GM19397 (cell line): ENCODE results near the gene CREB5.

Experiments
- ATAC-seq: cut with Tn5 transposase; IDR thresholded peaks from one replicate; pipeline ENCODE4 v1.9.1; 2021; ENCODE audit warnings: mild to moderate bottlenecking, moderate library complexity; ENCODE audit not compliant: unreplicated experiment

Gene CREB5

GRCh38 chr7:28405662-28406061 is 6.7 kb upstream of the CREB5 start:
- no peak for ATAC-seq

DNA sequence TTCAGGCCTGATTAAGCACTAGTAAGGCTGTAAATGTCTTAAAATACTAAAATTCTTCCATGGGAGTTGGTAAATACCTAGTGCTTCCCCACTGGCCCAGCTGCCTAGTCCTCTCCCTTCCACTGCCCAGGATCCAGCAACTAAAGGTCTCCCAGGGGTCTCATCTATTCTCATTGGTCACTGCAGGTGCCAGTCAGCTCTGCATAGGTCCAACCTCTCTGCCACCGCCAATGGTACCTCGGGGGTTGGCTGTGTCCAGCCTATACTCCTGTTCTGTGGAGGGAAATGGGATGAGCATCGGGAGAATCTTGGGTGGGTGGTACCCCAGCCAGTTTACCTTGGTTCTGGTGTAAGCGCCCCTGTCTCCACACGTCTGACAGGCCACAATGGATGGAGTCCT is 6.1 kb upstream of the CREB5 start:
- ATAC-seq, result no peak

GRCh38 chr7:28407651-28408050 is 4.7 kb upstream of the CREB5 start:
- no peak for ATAC-seq

DNA sequence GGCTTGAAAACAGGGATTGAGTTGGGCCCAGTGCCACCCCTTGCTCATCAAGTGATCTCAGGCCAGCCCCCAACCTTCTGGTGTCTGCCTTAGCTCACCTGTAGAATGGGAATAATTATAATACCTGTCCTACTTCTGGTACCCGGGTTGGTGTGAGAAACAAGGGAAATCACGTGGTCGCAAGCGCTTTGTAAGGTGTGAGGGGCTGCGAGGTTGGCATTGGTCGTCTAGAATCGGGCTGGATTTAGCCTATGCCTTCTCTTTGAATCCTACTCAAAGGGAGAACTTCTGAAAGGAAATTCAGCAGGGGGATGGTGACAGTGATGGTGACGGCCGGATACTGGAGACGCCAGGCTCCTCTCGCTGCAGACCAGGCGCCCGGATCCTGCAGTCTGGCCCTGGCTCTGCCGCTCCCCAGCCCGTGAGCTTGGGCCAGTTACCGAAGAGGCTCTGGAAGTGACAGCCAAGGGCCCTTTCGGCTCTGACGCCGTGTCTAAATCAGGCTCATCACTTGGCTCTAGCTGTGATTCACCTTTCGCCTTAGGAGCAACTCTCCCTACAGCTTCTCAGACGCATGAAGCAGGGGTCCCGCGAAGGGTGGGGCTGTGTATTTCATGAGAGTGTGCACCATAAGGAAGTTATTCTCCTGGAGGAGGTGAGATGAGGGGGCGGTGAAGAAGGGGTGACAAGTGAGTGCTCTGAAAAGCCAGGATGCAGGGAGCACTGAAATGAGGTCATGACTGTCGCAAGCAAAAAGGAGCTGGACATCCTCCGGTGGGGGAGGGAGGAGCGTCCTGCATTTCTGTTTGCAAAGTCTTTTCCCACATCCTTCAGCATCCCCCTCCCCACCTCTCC is 4.0 kb upstream of the CREB5 start:
- ATAC-seq, result no peak

DNA sequence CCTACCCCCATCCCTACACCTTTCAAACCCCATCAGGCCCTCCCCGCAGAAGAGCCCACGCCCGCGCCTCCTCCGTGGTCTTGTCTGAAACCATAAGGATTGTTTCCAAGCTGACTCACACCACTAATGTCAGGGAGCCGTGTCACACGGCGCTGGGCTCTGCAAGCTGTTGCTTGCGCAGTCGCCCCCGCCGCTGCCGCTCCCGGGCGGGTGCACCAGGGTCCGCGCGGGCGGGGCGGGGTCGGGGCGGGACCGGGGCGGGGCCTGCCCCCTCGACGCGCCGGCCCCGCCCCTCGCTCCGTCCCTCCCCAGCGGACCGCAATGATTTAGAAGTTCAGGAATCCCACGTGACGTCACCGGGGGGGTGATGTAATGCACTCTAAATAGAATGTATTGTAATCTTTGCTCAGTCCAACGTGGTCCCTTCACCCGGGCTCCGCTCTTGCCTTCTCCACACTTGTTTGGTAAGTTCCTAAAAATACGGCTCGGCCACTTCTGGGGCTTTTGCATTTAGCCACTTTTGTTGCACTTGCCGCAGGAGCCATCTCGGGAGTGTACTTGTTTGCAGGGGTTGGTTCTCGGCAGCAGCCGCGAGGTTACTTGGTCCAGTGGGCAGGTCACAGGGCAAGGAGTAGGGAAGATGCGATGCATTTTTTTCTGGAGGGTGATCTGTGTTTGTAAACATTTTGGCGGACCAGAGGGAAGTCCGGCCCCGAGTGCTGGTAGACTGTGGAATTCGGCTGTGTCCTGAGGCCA is 3.2 kb upstream of the CREB5 start:
- ATAC-seq, result no peak

DNA sequence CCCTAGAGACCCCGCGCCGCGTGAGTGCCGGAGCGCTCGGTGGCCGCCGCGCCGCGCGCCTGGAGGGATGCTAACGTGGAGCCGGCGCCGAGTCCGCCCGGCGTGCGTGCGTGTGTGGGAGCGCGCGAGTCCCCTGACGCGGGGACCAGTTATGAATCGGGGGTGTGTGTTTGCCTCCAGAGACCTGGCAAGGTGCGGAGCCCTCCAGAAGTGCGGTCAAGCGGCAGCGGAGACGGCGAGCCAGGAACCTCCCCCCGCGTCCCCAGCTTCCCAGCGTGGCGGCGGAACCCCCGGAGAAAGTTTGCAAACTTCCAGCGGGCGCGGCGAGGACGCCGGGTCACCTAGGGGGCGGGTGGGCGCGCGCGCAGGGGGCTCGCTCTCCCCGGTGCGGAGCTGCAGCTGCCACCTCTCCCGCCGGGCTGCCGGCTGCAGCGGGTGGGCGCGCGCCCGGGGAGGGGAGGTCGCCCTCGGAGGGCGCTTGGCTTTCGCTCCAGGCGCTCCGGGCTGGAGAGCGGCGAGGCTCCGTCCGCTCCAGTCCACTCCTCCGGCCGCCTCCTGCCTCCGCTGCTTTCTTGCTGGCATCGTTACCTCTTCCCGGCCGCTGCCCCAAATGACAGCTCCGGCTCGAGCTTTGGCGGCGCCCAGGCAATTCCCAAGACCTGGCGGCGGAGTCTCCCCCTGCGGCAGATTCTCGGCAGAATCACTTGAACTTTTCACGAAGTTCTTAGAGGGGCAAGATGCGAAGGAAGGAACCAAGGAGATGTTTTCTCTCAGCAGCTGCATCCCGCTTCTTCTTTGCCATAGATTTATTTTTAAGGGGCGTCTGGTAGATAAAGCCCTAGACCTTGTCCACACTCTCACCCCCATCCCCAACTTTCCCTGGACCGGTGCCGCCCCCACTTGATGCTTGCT is 2.3 kb upstream of the CREB5 start:
- ATAC-seq, result no peak

- ATAC-seq, result no peak
These were observed 1.4 kb upstream of the CREB5 start for GRCh38 chr7:28410628-28411531.

GRCh38 chr7:28413011-28413410 is 693 bp downstream of the CREB5 start:
- ATAC-seq, result no peak

- no peak for ATAC-seq
These were observed 2.1 kb downstream of the CREB5 start for GRCh38 chr7:28414453-28414852.

GRCh38 chr7:28417321-28417940 is 5.1 kb downstream of the CREB5 start:
- ATAC-seq, result no peak

- ATAC-seq, result no peak
These were observed 6.0 kb downstream of the CREB5 start for GRCh38 chr7:28418311-28418710.

GRCh38 chr7:28418966-28419365 is 6.6 kb downstream of the CREB5 start:
- ATAC-seq, result no peak

GRCh38 chr7:28419716-28420115 is 7.4 kb downstream of the CREB5 start:
- ATAC-seq, result no peak

DNA sequence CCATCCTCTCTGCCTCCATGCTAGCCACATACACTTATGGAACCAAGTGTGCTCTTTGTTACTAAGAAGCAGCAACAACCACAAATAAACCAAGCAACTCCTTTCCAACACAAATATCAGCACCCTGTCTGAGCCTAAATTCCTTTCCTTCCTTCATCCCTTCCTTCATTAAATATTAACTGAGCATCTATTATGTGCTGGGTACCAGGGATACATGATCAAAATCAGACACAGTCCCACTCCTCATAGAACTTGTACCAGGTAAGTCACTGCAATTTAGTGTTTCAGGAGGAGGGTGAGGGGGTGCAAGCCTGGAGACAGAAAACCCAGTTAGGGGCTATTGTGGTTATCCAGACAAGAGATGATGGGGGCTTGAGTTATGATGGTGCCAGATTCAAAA is 10.8 kb downstream of the CREB5 start:
- ATAC-seq, result no peak

- ATAC-seq, result no peak
These were observed 11.7 kb downstream of the CREB5 start for GRCh38 chr7:28423918-28424514.

DNA sequence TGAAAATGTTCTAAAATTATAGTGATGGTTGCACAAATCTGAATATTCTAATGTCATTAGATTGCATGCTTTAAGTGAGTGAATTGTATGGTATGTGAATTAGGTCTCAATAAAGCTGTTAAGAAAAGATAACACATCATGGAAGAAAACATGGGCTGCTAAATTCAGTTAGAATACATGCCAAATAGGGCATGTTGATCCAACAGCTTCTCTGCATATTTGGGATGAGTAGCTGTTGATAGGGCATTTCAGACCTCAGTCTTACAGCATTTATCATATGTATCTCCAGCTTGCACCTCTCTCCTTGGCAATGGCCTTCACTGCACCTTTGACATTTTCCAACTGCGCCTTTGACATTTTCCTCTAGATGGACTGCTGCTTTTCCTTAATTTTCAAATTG is 13.2 kb downstream of the CREB5 start:
- no peak for ATAC-seq

GRCh38 chr7:28427236-28427635 is 14.9 kb downstream of the CREB5 start:
- ATAC-seq, result no peak

GRCh38 chr7:28430616-28431015 is 18.3 kb downstream of the CREB5 start:
- ATAC-seq, result no peak

GRCh38 chr7:28432105-28432504 is 19.8 kb downstream of the CREB5 start:
- ATAC-seq, result no peak
